Muscle of leg (tissue), 11 donors: ENCODE results near the gene CAPN11. TPM values are rescaled to one million over a fixed set of nuclear protein-coding genes. Genes with fewer than 3 reads are reported as not detected.
"Not testable (repeated sequence)": the region's sequence is repeated elsewhere in the genome, so short reads cannot be mapped to it uniquely, and the experiment has no call there.

ENCODE experiments used
- DNase-seq: peaks from one replicate; pipeline ENCODE4 v3.0.0; 2013
- H3K27ac ChIP-seq: one replicate; pipeline ENCODE4 v1.5.1; 2013; ENCODE audit warnings: mild to moderate bottlenecking, low read length, control low read depth
- H3K27me3 ChIP-seq: one replicate; pipeline ENCODE4 v1.6.1; 2013; ENCODE audit warnings: low read length; ENCODE audit not compliant: control insufficient read depth, insufficient read depth
- H3K36me3 ChIP-seq: one replicate; pipeline ENCODE4 v1.6.1; 2013; ENCODE audit warnings: low read length; ENCODE audit not compliant: control insufficient read depth, insufficient read depth
- H3K4me1 ChIP-seq: one replicate; pipeline ENCODE4 v1.6.1; 2013; ENCODE audit warnings: low read length; ENCODE audit not compliant: control insufficient read depth, insufficient read depth
- H3K4me3 ChIP-seq: one replicate; pipeline ENCODE4 v1.5.1; 2013; ENCODE audit warnings: low read length, control low read depth
- H3K9me3 ChIP-seq: replicated peaks from 2 replicates; pipeline ENCODE4 v1.6.1; 2013; ENCODE audit warnings: low read depth, low read length; ENCODE audit not compliant: control insufficient read depth
- WGBS: methylation state at CpG from one replicate; pipeline ENCODE4 v1.1.5; 2013; ENCODE audit warnings: missing lambda C conversion rate; ENCODE audit not compliant: insufficient coverage; 5-methylcytosine and 5-hydroxymethylcytosine counted together
- polyA plus RNA-seq, 8 donors: library from polyadenylated mRNA; unstranded; fragments of 120-200 nt; gene quantifications; one replicate each; pipeline versions ENCODE4 v1.2.1 to v1.2.3, GENCODE V29; 2013; ENCODE audit warnings: inconsistent platforms in 1 of 8, low replicate concordance in 1 of 8; ENCODE audit not compliant: insufficient read length in 8 of 8, insufficient read depth in 1 of 8
- total RNA-seq: library from RNA; stranded (reverse); fragments of 120-200 nt; gene quantifications from one replicate; pipeline ENCODE4 v1.2.4, GENCODE V29; 2013

Gene CAPN11
- total and polyA plus RNA-seq, 9 donors = 0.13 to 0.54 (median 0.28) TPM

- no peak for DNase-seq
- Histone ChIP-seq H3K4me1 (peaks cover 22% of the 10 kb centered on the region), H3K36me3 (peaks cover 23% of the 10 kb centered on the region), H3K9me3 (no peaks in the 10 kb centered on the region), H3K27ac (no peak overlapping the region), H3K4me3 (no peak overlapping the region), H3K27me3 (no peaks in the 10 kb centered on the region)
- WGBS = 84% methylated on average over 3 of the region's 4 CpGs
Observed at GRCh38 chr6:44132476-44132875, 26.1 kb upstream of the CAPN11 start.

GRCh38 chr6:44133003-44133931 is 25.4 kb upstream of the CAPN11 start:
- H3K4me3 ChIP-seq = no peak overlapping the region
- 0% methylated on average over 2 of the region's 9 CpGs for WGBS
- H3K4me1 ChIP-seq = peaks cover 21% of the 10 kb centered on the region
- peak; percentile 61 for DNase-seq
- H3K36me3 ChIP-seq = peaks cover 29% of the 10 kb centered on the region
- no peak overlapping the region for H3K27ac ChIP-seq
- no peaks in the 10 kb centered on the region for H3K9me3 ChIP-seq
- H3K27me3 ChIP-seq = no peaks in the 10 kb centered on the region

- Histone ChIP-seq H3K36me3 (peaks cover 38% of the 10 kb centered on the region), H3K27ac (no peak overlapping the region), H3K4me3 (no peak overlapping the region), H3K27me3 (no peaks in the 10 kb centered on the region), H3K4me1 (peaks cover 15% of the 10 kb centered on the region), H3K9me3 (no peaks in the 10 kb centered on the region)
- WGBS = 95% methylated on average over 6 of the region's 12 CpGs
- DNase-seq = no peak
Observed at GRCh38 chr6:44133981-44134711, 24.5 kb upstream of the CAPN11 start.

- Histone ChIP-seq H3K27ac (no peak overlapping the region), H3K36me3 (peaks cover 49% of the 10 kb centered on the region), H3K27me3 (no peaks in the 10 kb centered on the region), H3K4me3 (no peak overlapping the region), H3K4me1 (peaks cover 15% of the 10 kb centered on the region), H3K9me3 (no peaks in the 10 kb centered on the region)
- 39% methylated on average over 5 of the region's 10 CpGs for WGBS
- DNase-seq = no peak
Observed at GRCh38 chr6:44135173-44135758, 23.4 kb upstream of the CAPN11 start.

- Histone ChIP-seq H3K4me1 (peaks cover 15% of the 10 kb centered on the region), H3K9me3 (no peaks in the 10 kb centered on the region), H3K4me3 (no peak overlapping the region), H3K27ac (no peak overlapping the region), H3K36me3 (peaks cover 55% of the 10 kb centered on the region), H3K27me3 (no peaks in the 10 kb centered on the region)
- 100% methylated on average over 1 of the region's 7 CpGs for WGBS
- no peak for DNase-seq
Observed at GRCh38 chr6:44135875-44136274, 22.7 kb upstream of the CAPN11 start.

GRCh38 chr6:44138717-44139350 is 19.8 kb upstream of the CAPN11 start:
- H3K36me3 ChIP-seq = peaks cover 66% of the 10 kb centered on the region
- H3K4me3 ChIP-seq = no peak overlapping the region
- no peaks in the 10 kb centered on the region for H3K9me3 ChIP-seq
- WGBS = 28% methylated on average over 4 of the region's 6 CpGs
- peaks cover 8% of the 10 kb centered on the region for H3K4me1 ChIP-seq
- no peaks in the 10 kb centered on the region for H3K27me3 ChIP-seq
- no peak for DNase-seq
- no peak overlapping the region for H3K27ac ChIP-seq

GRCh38 chr6:44139351-44139743 is 19.3 kb upstream of the CAPN11 start:
- peaks cover 8% of the 10 kb centered on the region for H3K4me1 ChIP-seq
- WGBS = 91% methylated on average over 5 of the region's 10 CpGs
- H3K27me3 ChIP-seq = no peaks in the 10 kb centered on the region
- H3K9me3 ChIP-seq = no peaks in the 10 kb centered on the region
- DNase-seq = no peak
- no peak overlapping the region for H3K27ac ChIP-seq
- H3K36me3 ChIP-seq = peaks cover 69% of the 10 kb centered on the region
- no peak overlapping the region for H3K4me3 ChIP-seq

- Histone ChIP-seq H3K27ac (no peak overlapping the region), H3K4me1 (no peaks in the 10 kb centered on the region), H3K4me3 (no peak overlapping the region), H3K9me3 (no peaks in the 10 kb centered on the region), H3K36me3 (peaks cover 66% of the 10 kb centered on the region), H3K27me3 (no peaks in the 10 kb centered on the region)
- WGBS = no CpG with 5 or more reads among the region's 1 CpG
- no peak for DNase-seq
Observed at GRCh38 chr6:44142835-44143234, 15.8 kb upstream of the CAPN11 start.

- H3K27ac ChIP-seq = no peak overlapping the region
- H3K4me1 ChIP-seq = no peaks in the 10 kb centered on the region
- no peak overlapping the region for H3K4me3 ChIP-seq
- no peaks in the 10 kb centered on the region for H3K9me3 ChIP-seq
- H3K27me3 ChIP-seq = no peaks in the 10 kb centered on the region
- no CpG with 5 or more reads among the region's 1 CpG for WGBS
- DNase-seq = no peak
- peaks cover 68% of the 10 kb centered on the region for H3K36me3 ChIP-seq
Observed at GRCh38 chr6:44143731-44144130, 14.9 kb upstream of the CAPN11 start.

- not testable (repeated sequence) for H3K27me3 ChIP-seq, DNase-seq, H3K27ac ChIP-seq, H3K4me3 ChIP-seq, H3K4me1 ChIP-seq, H3K9me3 ChIP-seq
- WGBS = 60% methylated on average over 3 of the region's 3 CpGs
- H3K36me3 ChIP-seq = peaks cover 66% of the 10 kb centered on the region
Observed at GRCh38 chr6:44144536-44144935, 14.1 kb upstream of the CAPN11 start.
